ENCODE results near the gene TMEM134.
A peak's percentile ranks its signal among the peaks of the same experiment; 100 is the strongest.
"Not testable (repeated sequence)": the region's sequence is repeated elsewhere in the genome, so short reads cannot be mapped to it uniquely, and the experiment has no call there.

The TMEM134 gene

DNA sequence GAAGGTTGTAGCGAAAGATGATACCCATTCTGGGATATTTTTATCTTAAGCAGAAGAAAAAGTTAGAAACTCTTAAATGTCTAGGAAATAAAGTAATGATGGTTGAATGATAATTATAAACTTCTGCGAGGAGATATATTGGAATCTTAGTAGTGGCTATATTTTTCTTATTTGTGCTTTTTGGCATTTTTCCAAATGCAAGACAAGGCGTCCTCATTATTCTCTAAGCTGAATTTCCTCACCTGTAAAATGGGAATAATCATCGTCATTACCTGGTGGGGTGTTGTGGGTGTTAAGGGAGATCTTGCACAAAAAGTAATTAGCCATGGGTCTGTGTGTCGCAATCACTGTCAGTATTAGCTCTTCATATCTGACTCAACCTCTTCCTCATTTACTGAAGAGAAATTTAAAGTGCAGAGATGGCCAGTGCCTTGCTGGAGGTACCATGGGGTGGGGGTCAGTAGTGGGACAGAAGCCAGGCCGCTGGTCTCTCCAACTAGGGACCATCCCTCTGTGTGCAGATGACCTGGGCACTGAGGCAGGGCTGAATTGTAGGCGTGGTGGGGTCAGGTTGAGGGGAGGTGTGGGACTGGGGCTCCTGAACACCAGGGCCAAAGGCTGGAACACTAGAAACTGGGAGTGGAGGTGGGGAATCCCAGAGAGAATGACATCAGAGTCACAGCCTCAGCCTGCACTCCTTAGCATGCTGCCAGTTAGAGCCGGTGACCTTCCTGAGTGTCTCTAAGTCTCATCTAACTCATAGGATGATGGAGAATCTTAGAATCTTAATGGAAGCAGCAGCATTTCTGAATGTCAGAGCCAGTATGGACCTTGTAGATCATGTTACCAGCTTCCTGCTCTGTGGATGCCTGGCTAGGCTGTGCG lies 32.0 kb upstream of the TMEM134 start:
- peak; percentile 75 for DNase-seq

DNA sequence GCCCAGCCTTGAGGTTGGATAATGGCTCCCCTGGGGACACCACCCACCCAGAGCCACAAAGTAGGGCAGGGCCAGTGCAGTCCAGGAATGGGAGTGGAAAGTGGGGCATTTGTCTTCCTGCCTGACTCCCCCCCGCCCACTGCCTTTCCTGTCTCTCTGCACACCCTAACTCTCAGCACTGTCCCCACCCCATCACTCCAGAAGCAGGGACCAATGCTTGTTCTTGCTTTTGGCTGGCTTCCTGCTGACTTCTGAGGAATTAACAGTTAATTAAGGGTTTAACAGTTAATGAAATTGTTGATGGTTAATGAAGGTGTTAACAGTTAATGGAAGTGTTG lies 31.4 kb upstream of the TMEM134 start:
- DNase-seq: no peak

DNA sequence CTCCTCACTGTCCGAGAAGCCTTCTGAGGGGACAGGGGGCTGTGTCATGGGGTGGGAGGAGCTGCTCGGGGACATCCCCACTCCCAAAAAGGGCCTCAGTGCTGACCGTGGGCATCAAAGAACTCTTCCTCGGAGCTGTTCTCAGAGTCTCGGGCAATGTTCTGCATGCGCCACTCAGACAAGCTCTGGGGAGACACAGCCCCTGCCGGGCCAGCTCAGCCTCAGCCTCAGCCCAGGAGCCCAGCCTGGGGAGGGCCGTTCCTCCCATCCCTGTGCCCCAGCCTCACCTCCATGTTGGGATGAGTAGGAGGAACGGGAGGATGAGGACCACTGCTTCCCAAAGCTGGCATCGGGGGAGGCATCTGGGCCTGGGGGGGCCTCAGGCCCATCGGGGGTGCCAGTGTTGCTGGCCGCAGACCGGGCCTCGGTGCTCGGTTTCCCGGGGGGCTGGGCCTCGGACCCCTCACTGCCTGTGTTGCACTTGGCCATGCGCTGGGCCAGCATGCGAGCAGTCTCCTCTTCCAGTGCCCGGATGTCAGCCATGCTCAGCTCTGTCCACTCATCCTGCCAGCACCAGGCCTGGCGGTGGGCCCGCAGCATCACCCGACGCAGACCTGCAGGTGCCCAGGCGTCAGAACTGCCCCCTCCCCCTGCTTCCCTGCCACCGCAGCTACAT lies 30.9 kb upstream of the TMEM134 start:
- no peak for DNase-seq

DNA sequence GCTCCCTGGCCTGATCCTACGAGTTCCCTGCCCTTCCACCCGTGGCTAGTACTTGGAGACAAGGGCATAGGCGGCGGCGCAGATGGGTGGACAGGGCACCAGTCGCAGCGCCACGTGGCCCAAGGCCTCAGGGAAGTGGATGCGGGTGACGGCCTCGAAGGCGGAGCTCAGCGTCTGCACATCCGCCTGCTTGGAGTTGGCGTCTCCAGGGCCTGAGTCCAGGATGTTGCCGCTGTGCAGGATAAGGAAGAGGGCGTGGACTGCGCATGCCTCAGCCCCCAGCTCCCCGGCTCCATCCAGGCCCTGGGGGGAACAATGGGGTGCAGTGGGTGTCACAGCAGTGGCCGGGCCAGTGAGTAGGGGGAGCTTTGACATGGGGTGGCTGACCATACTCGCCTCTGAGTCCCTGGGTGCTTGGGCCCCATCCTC lies 29.5 kb upstream of the TMEM134 start:
- DNase-seq: no peak

DNA sequence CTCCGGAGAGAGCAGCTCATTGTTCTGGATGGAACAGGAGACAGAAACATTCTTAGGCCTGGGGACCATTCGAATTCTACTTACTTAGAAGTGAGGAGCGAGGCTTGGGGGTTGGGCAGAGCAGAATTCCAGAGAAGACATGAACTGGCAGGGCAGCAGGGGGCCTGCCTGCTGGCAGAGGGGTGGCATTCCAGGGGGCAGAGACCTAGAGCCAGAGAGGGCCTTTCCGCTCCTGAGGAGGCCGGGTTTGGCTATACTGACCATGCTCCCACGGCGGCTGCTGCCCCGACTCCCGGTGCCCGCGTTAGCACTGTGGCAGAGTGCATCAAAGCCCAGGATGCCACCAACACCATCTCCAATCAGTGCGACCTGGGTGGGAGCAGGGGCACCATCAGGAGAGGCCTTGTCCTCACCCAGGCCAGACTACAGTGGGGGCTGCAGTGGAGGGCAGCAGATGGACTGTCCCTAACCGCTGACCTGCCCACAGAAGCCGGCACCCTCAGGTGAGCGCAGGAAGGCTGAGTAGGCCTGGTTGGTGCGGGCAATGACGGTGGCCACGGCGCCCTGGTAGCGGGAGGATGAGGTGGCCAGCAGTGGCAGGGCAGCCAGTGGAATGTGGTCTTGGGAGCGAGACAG lies 28.7 kb upstream of the TMEM134 start:
- DNase-seq: no peak

DNA sequence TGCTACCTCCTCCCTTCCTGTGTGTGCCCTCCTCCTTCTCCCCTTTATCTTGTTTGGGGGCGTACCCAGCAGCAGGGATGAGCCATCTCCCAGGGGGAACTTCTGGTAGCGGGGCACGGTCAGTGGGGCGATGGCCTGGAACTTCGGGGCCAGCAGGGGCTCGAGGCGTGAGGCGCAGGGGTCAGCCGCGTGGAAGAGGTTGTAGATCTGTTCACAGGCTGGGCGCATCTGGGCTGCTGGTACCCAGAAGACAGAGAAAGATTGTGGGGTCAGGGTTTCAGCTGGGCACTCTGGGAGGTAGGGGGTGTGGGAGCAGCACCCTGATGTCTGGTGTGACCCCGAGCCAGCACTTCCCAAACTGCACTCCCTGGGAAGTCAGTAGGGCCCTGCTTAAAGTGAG lies 27.1 kb upstream of the TMEM134 start:
- DNase-seq: no peak

DNA sequence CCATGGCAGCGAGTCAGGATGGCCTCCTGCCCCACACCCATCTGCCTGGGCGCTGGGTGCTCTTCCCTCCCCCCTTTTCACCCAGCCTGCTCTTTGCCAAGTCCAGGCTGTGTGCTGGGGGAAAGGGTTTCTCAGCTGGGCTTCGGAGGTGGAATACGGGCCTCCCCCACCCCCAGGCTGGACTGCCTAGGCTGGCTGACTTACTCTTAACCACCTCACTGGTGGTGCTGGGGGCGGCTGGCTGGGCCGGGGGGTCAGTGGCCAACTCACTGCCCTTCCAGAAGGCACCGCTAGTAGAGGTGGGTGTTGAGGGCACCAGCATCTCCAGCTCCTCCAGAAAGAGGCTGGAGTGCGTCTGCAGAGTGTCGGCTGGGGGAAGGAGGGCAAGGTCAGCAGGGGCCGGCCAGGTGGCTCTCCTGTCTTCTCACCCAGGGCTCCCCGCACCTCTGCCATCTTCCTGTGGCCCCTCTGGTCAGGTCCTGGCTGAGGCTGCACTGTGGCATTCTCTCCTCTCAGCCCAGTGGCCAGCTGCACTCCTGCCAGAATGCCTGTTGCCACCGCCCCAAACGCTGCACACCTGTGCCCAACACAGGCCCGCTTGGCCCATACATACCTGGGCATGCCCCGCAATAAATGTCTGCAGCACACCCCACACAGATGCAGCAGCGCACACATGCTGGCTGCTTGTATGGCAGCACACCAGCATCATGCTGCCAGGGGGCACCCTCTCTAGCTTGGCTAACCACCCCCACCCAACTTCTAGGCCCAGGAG lies 26.4 kb upstream of the TMEM134 start:
- DNase-seq: no peak

DNA sequence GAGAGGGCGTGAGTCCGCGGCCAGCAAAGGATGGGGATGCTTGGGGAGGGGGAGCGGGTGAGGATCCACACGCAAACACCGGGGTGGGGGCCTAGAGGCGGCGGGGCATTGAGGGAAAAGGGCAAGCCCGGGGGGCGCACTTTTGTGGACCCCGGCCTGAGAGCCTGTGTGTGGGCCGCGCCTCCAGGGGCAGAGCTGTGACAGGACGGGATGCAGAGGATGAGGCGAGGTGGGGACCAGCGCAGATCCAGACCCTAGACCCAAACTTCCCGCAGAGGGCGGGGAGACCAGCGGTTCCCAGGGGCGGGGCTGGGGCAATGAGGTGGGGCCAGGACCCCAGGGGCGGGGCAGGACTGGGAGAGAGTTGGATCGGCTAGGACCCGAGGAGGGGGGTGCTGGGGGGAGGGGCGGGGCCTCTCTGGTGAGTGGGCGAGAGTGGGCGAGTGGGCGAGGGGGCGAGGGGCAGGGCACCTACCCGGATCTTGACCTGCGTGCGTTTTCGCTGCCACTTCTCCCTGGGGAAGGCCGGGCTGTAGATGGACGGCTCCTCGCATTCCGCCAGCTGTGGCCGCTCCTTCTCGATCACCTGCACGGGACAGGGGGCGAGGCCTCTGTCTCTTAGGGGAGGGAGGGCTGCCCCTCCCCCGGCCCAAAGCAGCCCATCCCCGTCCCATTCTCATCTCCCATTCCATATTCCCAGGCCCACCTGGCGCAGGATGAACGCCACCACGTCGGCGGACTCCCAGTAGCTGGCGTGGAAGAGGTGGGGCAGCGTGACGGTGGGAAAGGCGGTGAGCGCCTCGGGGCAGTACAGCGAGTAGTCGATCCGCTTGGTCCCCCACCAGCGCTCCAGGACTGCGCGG lies 25.6 kb upstream of the TMEM134 start:
- DNase-seq: no peak

DNA sequence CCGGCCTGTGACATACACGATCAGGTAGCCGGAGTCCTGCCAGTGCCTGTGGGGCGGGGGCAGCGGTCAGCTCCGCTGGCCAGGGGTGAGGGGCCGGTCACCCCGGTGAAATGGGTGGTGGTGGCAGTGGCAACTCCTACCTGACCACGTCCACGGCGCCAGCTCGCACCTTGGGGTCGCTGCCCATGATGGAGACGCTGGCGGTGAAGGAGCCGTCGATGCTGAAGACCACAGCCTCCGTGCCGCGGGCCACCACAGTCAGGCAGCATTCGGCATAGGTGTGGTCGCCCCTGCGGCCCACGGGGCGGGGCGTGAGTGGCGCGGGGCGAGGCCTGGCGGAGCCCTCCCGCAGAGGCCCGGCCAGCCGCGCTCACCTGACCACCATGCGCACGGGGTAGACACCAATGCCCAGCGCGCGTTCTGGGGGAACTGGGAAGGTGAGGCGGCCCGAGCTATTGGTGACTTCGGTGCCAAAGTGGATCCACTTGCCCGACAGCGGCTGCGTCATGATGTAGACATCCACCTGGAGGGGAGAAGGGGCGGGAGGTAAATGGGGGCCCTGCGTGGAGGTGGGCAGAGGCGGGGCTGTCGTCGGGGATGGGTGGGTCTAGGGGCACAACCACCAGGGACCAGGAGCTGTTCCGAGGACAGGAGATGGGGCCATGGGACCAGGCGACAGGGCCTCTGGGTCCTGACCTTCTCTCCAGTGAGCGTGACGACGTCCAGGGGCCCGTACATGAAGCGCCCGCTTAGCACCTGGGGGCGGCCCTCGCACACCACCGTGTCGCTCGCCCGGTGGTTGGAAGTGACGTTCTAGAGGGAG lies 24.7 kb upstream of the TMEM134 start:
- no peak for DNase-seq

DNA sequence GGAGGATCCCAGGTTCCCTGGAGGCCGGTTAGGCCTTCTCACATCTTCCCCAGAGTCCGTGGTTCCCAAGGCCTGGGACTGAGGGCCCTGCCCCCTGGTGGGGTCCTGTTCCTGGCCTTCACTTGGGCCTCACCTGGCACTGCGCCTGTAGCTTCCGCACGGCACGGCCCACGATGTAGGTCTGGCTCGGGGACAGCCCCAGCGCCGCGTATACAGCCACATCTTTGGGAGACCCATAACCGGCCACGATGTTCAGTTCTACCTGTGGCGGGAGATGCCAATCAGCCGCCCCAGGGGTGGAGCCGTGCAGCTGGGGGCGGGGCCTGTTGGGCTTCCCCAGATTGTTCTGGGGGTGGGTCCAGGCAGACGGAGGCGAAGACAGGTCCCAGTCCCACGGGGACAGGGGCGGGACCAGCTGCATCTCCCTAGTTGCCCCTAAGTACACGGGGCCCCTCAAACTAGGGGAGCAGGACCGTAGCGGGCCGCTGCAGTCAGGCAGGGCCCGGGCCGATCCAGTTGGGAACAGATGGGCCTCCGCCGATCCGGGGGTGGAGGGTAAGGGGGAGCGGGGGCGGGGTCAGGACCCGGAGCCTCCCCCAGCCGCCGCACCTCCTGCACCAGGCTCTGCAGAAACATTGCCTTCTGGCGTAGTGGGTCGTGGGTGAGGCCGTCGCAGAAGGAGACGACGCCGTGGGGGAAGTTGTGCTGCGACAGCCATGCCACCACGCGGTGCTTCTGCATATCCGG lies 23.9 kb upstream of the TMEM134 start:
- DNase-seq: no peak

DNA sequence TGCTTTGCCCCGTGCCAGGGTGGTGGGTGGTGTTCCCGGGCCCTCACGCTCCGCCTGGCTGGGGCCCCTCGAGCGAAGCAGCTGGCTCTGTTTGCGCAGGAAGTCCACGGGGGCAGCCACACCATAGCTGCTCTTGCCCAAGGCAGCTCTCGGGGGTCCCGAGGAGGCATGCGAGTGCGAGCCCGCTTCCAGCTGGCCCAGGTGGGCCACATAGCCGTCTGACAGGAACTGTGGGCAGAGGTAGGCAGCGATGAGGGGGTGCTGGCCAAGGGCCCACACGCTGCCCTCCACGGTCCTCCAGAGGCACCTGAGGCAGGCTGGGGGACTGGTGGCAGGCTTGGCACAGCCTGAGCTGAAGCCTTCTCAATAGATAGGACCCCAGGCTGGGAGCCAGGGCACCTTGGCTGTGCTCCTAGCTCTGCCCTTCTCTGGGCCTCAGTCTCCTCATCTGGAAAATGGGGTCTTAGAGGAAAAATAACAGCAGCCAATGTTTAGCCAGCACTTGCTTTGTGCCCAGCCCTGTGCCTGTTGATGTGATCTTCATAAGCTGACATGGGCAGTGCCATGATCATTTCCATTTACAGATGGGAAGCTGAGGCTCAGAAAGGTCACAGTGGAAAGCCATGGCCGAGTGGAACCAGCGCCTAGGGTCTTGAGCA lies 23.1 kb upstream of the TMEM134 start:
- no peak for DNase-seq

DNA sequence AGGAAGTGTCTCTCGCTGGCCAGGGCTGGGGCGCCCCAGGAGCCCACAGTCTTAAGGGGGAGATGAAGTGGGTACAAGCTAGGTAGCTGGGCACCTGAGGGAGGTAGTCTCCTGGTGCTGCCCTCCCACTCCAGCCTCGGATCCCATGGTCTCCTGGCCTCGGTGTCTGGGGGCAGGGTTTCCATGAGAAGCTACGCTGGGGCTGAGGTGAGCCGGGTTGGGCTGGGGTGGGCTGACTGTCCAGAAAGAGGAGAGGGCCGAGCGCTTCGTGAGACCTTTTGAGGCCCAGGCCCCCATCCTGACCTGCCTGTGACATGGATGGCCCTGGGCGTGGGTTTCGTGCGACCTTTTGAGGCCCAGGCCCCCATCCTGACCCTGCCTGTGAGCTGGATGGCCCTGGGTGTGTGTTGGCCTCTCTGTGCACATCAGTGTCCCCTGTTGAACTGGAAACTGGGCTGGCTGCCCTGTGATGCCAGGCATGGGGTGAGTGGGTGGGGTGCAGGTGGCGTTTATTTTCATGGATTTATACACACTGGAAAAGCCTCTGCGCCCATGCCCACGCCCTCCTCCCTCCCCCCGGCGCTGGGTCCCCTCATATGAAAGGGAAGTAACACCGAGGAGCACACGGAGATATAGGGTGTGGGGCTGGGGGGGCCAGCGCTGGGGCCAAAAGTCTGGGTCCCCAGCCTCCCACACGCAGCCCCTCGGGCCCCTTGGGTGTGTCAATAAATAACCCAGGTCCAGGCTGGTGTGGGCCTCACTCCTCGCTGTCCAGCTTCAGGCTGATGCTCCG lies 22.4 kb upstream of the TMEM134 start:
- no peak for DNase-seq

DNA sequence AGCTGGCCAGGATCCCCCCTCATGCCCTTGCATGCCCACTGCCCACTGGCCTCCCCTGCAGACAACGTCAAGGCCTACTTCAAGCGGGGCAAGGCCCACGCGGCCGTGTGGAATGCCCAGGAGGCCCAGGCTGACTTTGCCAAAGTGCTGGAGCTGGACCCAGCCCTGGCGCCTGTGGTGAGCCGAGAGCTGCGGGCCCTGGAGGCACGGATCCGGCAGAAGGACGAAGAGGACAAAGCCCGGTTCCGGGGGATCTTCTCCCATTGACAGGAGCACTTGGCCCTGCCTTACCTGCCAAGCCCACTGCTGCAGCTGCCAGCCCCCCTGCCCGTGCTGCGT lies 21.6 kb upstream of the TMEM134 start:
- DNase-seq: no peak

DNA sequence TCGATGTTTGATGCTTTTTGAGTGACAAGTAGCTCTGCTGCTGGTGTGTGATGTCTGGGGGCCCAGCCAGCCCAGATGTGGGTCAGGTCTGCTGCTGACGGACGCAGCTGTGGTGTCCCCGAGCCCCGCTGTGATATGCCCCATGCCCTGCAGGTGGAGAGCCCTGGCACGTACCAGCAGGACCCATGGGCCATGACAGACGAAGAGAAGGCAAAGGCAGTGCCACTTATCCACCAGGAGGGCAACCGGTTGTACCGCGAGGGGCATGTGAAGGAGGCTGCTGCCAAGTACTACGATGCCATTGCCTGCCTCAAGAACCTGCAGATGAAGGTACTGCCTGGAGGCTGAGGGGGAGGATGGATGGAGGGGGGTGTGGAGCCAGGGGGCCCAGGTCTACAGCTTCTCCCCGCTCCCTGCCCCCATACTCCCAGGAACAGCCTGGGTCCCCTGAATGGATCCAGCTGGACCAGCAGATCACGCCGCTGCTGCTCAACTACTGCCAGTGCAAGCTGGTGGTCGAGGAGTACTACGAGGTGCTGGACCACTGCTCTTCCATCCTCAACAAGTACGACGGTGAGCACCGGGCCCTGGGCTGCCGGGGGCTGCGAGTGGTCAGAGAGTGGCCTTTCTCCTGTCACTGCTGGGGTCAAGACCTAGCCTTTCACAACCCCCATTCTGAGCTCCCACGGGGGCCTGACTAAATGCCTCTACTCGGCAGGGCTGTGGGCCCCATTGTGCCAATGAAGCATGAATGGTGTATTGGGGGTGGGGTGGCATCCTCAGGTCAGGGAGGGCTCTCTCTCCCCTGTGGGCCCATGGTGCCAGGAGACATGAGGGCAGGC lies 21.1 kb upstream of the TMEM134 start:
- no peak for DNase-seq

DNA sequence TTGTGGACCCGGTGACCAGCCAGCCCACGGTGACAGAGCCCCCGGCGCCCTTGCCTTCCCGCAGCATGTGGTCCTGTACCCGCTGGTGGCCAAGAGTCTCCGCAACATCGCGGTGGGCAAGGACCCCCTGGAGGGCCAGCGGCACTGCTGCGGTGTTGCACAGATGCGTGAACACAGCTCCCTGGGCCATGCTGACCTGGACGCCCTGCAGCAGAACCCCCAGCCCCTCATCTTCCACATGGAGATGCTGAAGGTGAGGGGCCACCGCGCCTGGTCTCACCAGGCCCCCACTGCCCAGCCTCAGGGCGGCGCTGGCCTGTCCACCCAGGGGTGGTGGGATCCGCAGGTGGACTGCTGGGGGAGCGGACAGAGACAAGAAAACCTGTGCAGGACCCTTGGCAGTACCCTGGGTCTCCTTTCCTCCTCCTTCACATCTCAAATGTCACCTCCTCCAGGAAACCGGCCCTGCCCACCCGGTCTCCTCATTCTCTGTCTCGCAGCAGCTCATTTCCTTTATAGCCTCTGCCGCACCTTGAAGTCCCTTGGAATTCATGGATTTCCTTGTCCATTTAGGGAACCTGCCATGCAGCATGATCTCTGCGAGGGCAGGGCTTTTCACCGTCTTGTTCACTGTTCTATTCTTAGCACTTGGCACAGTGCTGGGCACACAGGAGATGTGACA lies 20.3 kb upstream of the TMEM134 start:
- no peak for DNase-seq

DNA sequence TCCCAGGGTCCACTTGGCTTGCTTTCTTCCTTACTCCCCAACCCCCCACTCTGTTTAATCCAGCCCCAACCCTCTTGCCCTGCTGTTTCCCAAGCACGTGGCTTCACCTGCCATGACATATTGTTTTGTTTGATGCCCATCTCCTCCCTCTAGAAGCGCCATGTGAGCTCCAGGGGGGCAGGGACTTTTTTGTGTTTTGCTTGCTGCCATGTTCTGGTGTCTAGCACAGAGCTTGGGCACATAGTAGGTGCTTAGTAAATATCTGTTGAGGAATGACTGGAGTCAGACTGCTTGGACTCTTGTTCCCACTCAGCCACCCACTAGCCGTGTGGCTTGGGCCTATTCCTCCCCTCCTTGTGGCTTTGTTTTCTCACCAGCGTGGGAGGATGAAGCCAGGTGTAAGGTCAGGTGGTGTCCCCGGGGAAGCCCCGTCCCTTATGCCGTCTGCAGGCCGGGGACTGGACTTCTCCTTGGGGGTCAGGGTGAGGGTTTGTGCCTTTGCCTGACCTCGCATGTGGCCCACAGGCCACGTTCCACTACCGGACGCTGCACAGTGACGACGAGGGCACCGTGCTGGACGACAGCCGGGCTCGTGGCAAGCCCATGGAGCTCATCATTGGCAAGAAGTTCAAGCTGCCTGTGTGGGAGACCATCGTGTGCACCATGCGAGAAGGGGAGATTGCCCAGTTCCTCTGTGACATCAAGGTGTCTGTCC lies 17.6 kb upstream of the TMEM134 start:
- no peak for DNase-seq

DNA sequence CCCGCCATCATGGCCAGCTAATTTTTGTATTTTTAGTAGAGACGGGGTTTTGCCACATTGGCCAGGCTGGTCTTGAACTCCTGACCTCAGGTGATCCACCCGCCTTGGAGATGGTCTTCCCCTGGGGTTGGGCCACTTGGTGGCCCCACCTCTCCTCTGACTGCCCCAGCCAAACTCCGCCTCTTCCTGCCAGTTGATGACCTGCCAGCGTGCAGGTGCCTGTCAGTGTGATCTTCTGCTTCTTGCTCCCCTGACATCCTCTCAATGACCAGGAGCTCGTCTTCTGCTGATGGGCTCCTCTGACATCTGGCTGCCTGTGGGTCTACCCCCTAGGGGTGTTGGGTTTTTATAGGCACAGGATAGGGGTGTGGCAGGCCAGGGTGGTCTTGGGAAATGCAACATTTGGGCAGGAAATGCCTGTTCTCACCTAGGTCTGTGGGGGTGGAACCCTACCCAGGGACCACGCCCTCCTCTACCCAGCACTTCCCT lies 16.9 kb upstream of the TMEM134 start:
- not testable (repeated sequence) for DNase-seq

Data from inflammatory macrophage treated with lipopolysaccharide for 4 hours (primary cell).